ENCODE data around the gene HNRNPA2B1.
A peak's percentile ranks its signal among the peaks of the same experiment; 100 is the strongest.

DNA sequence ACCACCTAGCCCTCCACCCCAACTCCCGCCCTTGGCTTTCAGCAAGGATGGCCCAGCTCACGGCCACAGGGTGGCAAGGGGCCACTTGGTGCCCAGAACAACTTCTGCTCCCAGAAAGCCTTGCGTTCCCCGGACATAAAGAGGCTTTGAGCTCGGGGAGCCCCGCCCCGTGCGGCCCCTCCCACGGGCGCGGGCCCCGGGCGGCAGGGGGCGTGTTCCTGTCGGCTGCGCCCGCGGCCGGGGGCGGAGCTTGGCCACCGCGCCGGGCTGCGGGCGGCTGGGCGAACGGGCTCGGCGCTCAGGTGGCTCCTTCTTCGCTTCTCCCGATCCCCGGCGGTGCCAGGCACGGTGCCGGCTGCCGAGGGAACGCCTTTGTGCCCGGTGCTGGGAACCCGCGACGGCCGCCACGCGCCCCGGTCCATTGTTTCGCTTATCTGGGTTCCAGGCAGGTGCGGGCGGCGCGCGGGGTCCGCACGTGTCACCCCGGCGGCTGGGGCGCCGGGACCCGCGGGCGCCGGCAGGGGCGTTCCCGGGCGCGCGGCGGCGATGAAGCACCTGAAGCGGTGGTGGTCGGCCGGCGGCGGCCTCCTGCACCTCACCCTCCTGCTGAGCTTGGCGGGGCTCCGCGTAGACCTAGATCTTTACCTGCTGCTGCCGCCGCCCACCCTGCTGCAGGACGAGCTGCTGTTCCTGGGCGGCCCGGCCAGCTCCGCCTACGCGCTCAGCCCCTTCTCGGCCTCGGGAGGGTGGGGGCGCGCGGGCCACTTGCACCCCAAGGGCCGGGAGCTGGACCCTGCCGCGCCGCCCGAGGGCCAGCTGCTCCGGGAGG is 48.4 kb downstream of the HNRNPA2B1 start, which contains the start of gene NFE2L3:
- peak in 1 of 2 donors; percentile 36 for TF ChIP-seq POLR2A (IDR thresholded peaks at IDR 0.05)
- TF ChIP-seq, protein P1, sequence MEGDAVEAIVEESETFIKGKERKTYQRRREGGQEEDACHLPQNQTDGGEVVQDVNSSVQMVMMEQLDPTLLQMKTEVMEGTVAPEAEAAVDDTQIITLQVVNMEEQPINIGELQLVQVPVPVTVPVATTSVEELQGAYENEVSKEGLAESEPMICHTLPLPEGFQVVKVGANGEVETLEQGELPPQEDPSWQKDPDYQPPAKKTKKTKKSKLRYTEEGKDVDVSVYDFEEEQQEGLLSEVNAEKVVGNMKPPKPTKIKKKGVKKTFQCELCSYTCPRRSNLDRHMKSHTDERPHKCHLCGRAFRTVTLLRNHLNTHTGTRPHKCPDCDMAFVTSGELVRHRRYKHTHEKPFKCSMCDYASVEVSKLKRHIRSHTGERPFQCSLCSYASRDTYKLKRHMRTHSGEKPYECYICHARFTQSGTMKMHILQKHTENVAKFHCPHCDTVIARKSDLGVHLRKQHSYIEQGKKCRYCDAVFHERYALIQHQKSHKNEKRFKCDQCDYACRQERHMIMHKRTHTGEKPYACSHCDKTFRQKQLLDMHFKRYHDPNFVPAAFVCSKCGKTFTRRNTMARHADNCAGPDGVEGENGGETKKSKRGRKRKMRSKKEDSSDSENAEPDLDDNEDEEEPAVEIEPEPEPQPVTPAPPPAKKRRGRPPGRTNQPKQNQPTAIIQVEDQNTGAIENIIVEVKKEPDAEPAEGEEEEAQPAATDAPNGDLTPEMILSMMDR (IDR thresholded peaks at IDR 0.05): peak; percentile 7 to 39 (median 29)
- TF ChIP-seq EP300 (IDR thresholded peaks at IDR 0.05): peak in 1 of 2 donors; percentile 27

Data from tibial nerve (tissue), 4 donors.